ENCODE data around the gene HDDC3. TPM values are rescaled to one million over a fixed set of nuclear protein-coding genes. Genes with fewer than 3 reads are reported as not detected.

The HDDC3 gene
- total RNA-seq, 2 experiments from 2014 or later = 31.8 to 38.6 TPM

DNA sequence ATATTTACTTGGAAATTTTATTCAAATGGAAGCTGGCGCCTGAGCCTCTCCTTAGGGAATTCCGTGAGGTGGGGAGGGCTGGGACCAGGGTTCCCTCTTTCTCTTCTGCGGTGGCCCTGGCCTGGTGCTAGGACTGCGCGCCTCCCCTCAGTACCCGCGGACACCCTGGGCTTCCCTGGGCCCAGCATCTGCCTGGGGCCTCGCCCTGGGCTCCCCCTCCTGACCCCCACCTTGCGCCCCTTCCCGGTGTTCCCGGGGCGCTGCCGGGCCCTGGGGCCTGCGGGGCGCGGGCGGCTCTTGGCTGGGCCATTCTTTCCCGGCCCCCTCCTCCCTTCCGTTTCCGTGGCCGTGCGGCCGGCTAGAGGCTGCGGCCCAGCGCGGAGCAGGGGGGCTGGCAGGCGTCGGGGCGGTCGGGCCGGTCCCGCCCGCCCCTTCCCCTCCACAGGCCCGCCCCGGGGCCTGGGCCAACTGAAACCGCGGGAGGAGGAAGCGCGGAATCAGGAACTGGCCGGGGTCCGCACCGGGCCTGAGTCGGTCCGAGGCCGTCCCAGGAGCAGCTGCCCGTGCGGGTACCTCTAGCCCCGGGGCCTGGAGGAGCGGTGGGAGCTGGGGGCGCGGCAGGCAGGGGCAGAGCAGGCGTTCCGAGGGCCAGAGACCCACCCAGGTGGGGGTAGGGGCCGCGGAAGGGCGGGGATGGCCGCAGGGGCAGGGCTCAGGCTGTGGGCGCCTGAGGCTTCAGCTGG, 48.2 kb downstream of the HDDC3 start, which contains the start of gene FES:
TSS of gene FES (plus strand) at position 529 of the 743 bp plus-strand sequence. CDS start 542 bp downstream, outside the sequence.
- TF ChIP-seq EZH2phosphoT487 (IDR thresholded peaks at IDR 0.05; ENCODE audit: borderline replicate concordance, low read depth, low read length) = no peak
- TF ChIP-seq, protein P1, sequence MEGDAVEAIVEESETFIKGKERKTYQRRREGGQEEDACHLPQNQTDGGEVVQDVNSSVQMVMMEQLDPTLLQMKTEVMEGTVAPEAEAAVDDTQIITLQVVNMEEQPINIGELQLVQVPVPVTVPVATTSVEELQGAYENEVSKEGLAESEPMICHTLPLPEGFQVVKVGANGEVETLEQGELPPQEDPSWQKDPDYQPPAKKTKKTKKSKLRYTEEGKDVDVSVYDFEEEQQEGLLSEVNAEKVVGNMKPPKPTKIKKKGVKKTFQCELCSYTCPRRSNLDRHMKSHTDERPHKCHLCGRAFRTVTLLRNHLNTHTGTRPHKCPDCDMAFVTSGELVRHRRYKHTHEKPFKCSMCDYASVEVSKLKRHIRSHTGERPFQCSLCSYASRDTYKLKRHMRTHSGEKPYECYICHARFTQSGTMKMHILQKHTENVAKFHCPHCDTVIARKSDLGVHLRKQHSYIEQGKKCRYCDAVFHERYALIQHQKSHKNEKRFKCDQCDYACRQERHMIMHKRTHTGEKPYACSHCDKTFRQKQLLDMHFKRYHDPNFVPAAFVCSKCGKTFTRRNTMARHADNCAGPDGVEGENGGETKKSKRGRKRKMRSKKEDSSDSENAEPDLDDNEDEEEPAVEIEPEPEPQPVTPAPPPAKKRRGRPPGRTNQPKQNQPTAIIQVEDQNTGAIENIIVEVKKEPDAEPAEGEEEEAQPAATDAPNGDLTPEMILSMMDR (conservative IDR thresholded peaks at IDR 0.05; ENCODE audit: low read length) = no peak
- Histone ChIP-seq H3K36me3 (ENCODE audit: insufficient read depth, low read length) (no peaks in the 10 kb centered on the region), H3K27ac (ENCODE audit: low read depth, low read length, poor library complexity, severe bottlenecking) (no peak within 1 kb of the TSS), H3K9me3 (ENCODE audit: low read length) (no peaks in the 10 kb centered on the region), H3K4me1 (ENCODE audit: insufficient read depth, low read length, poor library complexity, severe bottlenecking) (peaks cover 12% of the 10 kb centered on the region), H2AFZ (ENCODE audit: low read length) (no peak within 1 kb of the TSS), H3K9me2 (ENCODE audit: insufficient read depth, low read length) (no peaks in the 10 kb centered on the region), H3K4me2 (ENCODE audit: low read length) (no peak within 1 kb of the TSS), H4K20me1 (ENCODE audit: insufficient read depth, low read length) (no peaks in the 10 kb centered on the region), H3K79me2 (ENCODE audit: insufficient read depth, low read depth, low read length) (no peaks in the 10 kb centered on the region), H3K4me3 (ENCODE audit: low read depth, low read length, poor library complexity, severe bottlenecking) (no peak within 1 kb of the TSS)
- DNase-seq (ENCODE audit: low spot score) = no peak
- intact Hi-C loops (cut with micrococcal nuclease; ENCODE audit: unreplicated experiment) = no loop called here
- CTCF ChIA-PET (ENCODE audit: unreplicated experiment) = no interaction called here
- POLR2A ChIA-PET = no interaction called here
- BruUV-seq (replicated peaks) = no TSS peak

DNA sequence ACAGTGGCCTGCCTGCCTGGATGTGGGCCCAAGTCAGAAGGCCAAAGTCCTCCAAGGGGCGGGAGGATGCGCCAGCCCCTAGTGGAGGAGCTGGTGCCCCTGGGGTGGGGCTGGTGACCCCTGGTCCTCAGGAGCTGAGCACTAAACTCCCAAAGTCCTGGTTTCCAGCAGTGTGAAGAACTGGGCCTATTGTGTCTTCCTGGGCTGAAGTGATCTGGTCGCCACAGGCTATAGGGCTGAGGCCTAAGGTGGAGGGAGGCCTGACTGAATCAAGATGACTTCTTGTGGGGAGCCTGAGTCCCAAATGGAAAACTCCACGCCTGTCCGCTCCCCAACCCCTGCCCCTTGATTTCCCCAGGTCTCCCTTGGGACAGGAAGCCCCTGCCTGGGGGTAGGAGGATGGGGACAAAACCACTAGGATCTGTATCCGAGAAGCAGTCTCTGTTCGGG, 48.8 kb downstream of the HDDC3 start:
- H3K27ac ChIP-seq (ENCODE audit: low read depth, low read length, poor library complexity, severe bottlenecking) = no peak overlapping the region

More for the DNA sequence above, 48.8 kb downstream of the HDDC3 start:
- Histone ChIP-seq H3K4me2 (ENCODE audit: low read length) (no peak overlapping the region), H3K79me2 (ENCODE audit: insufficient read depth, low read depth, low read length) (no peaks in the 10 kb centered on the region), H4K20me1 (ENCODE audit: insufficient read depth, low read length) (no peaks in the 10 kb centered on the region), H3K36me3 (ENCODE audit: insufficient read depth, low read length) (no peaks in the 10 kb centered on the region), H3K4me1 (ENCODE audit: insufficient read depth, low read length, poor library complexity, severe bottlenecking) (peaks cover 12% of the 10 kb centered on the region), H2AFZ (ENCODE audit: low read length) (no peak overlapping the region), H3K9me2 (ENCODE audit: insufficient read depth, low read length) (no peaks in the 10 kb centered on the region), H3K9me3 (ENCODE audit: low read length) (no peaks in the 10 kb centered on the region), H3K4me3 (ENCODE audit: low read depth, low read length, poor library complexity, severe bottlenecking) (no peak overlapping the region)
- ChIA-PET CTCF (ENCODE audit: unreplicated experiment) (no interaction called here), POLR2A (interaction anchor here (0.8 kb wide), 1 partner anchor 74 kb away, joined by 4 read pairs; no protein-coding TSS in a partner anchor)
- no peak for DNase-seq (ENCODE audit: low spot score)
- BruUV-seq (replicated peaks) = no TSS peak
- intact Hi-C loops (cut with micrococcal nuclease; ENCODE audit: unreplicated experiment) = no loop called here
- TF ChIP-seq EZH2phosphoT487 (IDR thresholded peaks at IDR 0.05; ENCODE audit: borderline replicate concordance, low read depth, low read length) = no peak
- TF ChIP-seq, protein P1 (conservative IDR thresholded peaks at IDR 0.05; ENCODE audit: low read length) = no peak
